Suprapubic skin (tissue), 4 donors: ENCODE measurements around the gene MAPRE2.

Experiments used
- CTCF ChIP-seq, 2 donors: fragments of 200-600 bp in 1 of 2; fragments of 450-650 bp in 1 of 2; sonication (generic) in 1 of 2; IDR thresholded peaks; one replicate each; pipeline ENCODE4 v1.5.1; 2016 to 2019; ENCODE audit warnings: antibody characterized with exemption in 2 of 2, mild to moderate bottlenecking in 1 of 2, moderate library complexity in 1 of 2
- POLR2A ChIP-seq, 2 donors: fragments of 450-650 bp; IDR thresholded peaks; one replicate each; pipeline ENCODE4 v1.6.1; 2017; ENCODE audit warnings: antibody characterized with exemption in 2 of 2, mild to moderate bottlenecking in 2 of 2, moderate library complexity in 2 of 2
- POLR2AphosphoS5 ChIP-seq, 3 donors: sonication (generic); formaldehyde crosslinking; IDR thresholded peaks; one replicate each; pipeline ENCODE4 v1.6.1; 2017; ENCODE audit warnings: antibody characterized with exemption in 3 of 3

GRCh38 chr18:35038881-35039491 is 2.2 kb upstream of the MAPRE2 start:
- TF ChIP-seq CTCF (IDR thresholded peaks at IDR 0.05) (no peak), POLR2AphosphoS5 (IDR thresholded peaks at IDR 0.05) (no peak), POLR2A (IDR thresholded peaks at IDR 0.05) (no peak)
